Activated CD8-positive, alpha-beta memory T cell treated with anti-CD3 and anti-CD28 coated beads for 48 hours (primary cell): ENCODE results near the gene SMIM35.
"Not testable (repeated sequence)": the region's sequence is repeated elsewhere in the genome, so short reads cannot be mapped to it uniquely, and the experiment has no call there.

Experiments
- DNase-seq, 3 experiments: peaks; one replicate each; pipeline ENCODE4 v3.0.0-alpha.2; 2020; ENCODE audit warnings: low read depth in 2 of 3, low spot score in 2 of 3

SMIM35 gene

GRCh38 chr11:118046051-118046963 is 40.5 kb downstream of the SMIM35 start:
- DNase-seq = no peak

GRCh38 chr11:118045191-118045590 is 41.6 kb downstream of the SMIM35 start:
- DNase-seq = no peak

GRCh38 chr11:118042796-118043195 is 44.0 kb downstream of the SMIM35 start:
- DNase-seq = no peak

- no peak for DNase-seq
Observed at GRCh38 chr11:118042141-118042540, 44.6 kb downstream of the SMIM35 start.

GRCh38 chr11:118033443-118033842 is 53.3 kb downstream of the SMIM35 start:
- no peak for DNase-seq

GRCh38 chr11:118028626-118029025 is 58.1 kb downstream of the SMIM35 start:
- no peak for DNase-seq

- DNase-seq = no peak
Observed at GRCh38 chr11:118027694-118028093, 59.1 kb downstream of the SMIM35 start.

- no peak for DNase-seq
Observed at GRCh38 chr11:118021146-118021545, 65.6 kb downstream of the SMIM35 start.

GRCh38 chr11:118018401-118018800 is 68.4 kb downstream of the SMIM35 start:
- no peak for DNase-seq

- DNase-seq = no peak
Observed at GRCh38 chr11:118017631-118018315, 69.0 kb downstream of the SMIM35 start.

GRCh38 chr11:118017111-118017510 is 69.7 kb downstream of the SMIM35 start:
- no peak for DNase-seq

- no peak for DNase-seq
Observed at GRCh38 chr11:118016104-118016503, 70.7 kb downstream of the SMIM35 start.

GRCh38 chr11:118015385-118015841 is 71.3 kb downstream of the SMIM35 start:
- no peak for DNase-seq

GRCh38 chr11:118014022-118014421 is 72.7 kb downstream of the SMIM35 start:
- no peak for DNase-seq

- no peak for DNase-seq
Observed at GRCh38 chr11:118012083-118012669, 74.6 kb downstream of the SMIM35 start.

- no peak for DNase-seq
Observed at GRCh38 chr11:118010738-118011461, 75.9 kb downstream of the SMIM35 start.

GRCh38 chr11:118009864-118010737 is 76.7 kb downstream of the SMIM35 start:
- no peak for DNase-seq

GRCh38 chr11:118008271-118008911 is 78.4 kb downstream of the SMIM35 start:
- no peak for DNase-seq

GRCh38 chr11:118007563-118008270 is 79.0 kb downstream of the SMIM35 start:
- DNase-seq = not testable (repeated sequence)
